Heart left ventricle (tissue), 13 donors: Measurements from ENCODE around the gene FKBP5.

Experiments
- POLR2A ChIP-seq, 2 donors: fragments of 450-650 bp; IDR thresholded peaks; one replicate each; pipeline ENCODE4 v1.6.1; 2017; ENCODE audit warnings: antibody characterized with exemption in 2 of 2, mild to moderate bottlenecking in 2 of 2, moderate library complexity in 2 of 2
- TF ChIP-seq, protein P1 (sequence below), 12 donors: fragments of 200-600 bp; sonication (generic) in 4 of 12; IDR thresholded peaks; one replicate each; pipeline versions ENCODE4 v1.5.0 to v1.8.0; 2018 to 2022; ENCODE audit warnings: antibody characterized with exemption in 12 of 12, mild to moderate bottlenecking in 5 of 12
- donor health status: ischemic (EF 13 %, LVEDD 7.1; RV severe dilation, severe dysfunction).
- donor health status: DM: no; HTN: yes; CAD: no.
- donor health status: DM: no; HTN: no; CAD: no.
- donor health status: ischemic (EF 25% LVEDD 6.9; RV normal size, moderate dysfunction).
- donor health status: ischemic (EF 25% LVEDD 5.7; RV mildly dilated, moderate dysfunction).
- donor health status: ischemic (EF 35%, LVEDD 5.7; RV mildly dilated, moderate dysfunction).
- donor health status: nonischemic (EF 11% LVEDD 7.7; RV severe dilation, severe dysfunction).
- donor health status: DM: yes; HTN: yes; CAD: no.
- donor health status: PGD.
- donor health status: ischemic (EF 29% LVEDD 5.4; RV normal size, mild dysfunction).
- donor health status: nonischemic (EF 23%, LVEDD 6.1; RV moderate dilation, normal function).

DNA sequence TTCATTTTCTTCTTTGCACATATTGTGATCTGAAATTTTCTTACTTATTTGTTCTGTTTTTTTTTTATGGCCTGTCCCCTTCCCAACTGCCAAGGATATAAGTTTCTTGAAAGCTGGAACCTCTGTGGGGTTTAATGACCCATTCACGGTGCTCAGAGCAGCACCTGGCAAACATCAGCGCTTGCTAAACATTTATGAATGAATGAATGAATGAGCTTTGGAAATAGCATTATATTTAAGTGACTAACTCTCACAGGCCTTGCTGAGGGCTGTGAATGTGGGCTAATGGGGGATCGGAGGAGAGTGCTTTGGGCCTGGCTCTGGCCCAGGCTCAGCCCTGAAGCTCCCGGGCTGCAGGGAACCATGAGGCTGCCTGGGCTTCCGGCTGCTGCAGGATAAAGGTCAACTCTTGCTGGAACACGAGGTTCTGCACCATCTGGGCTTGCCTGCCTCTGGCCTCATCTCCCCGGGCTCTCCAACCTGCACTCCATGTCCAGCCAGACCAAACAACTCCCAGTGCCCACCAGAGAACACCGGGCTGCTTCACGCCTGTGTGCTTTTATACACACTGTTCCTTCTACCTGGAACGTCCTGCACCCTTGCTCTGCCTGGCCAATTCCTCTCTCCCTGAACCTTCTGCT, 33.5 kb upstream of the FKBP5 start:
- TF ChIP-seq, protein P1, sequence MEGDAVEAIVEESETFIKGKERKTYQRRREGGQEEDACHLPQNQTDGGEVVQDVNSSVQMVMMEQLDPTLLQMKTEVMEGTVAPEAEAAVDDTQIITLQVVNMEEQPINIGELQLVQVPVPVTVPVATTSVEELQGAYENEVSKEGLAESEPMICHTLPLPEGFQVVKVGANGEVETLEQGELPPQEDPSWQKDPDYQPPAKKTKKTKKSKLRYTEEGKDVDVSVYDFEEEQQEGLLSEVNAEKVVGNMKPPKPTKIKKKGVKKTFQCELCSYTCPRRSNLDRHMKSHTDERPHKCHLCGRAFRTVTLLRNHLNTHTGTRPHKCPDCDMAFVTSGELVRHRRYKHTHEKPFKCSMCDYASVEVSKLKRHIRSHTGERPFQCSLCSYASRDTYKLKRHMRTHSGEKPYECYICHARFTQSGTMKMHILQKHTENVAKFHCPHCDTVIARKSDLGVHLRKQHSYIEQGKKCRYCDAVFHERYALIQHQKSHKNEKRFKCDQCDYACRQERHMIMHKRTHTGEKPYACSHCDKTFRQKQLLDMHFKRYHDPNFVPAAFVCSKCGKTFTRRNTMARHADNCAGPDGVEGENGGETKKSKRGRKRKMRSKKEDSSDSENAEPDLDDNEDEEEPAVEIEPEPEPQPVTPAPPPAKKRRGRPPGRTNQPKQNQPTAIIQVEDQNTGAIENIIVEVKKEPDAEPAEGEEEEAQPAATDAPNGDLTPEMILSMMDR (IDR thresholded peaks at IDR 0.05), result no peak
- no peak for TF ChIP-seq POLR2A (IDR thresholded peaks at IDR 0.05)
